Measurements from ENCODE around the gene FOXRED2. TPM values are rescaled to one million over a fixed set of nuclear protein-coding genes. Genes with fewer than 3 reads are reported as not detected.

FOXRED2 gene
- total and polyA plus RNA-seq, 2 donors (not counting 1 experiment from before 2014, with no cell fraction given): 3.3 to 3.8 TPM

GRCh38 chr22:36447632-36448031 is 59.2 kb downstream of the FOXRED2 start:
- TF ChIP-seq EZH2 (IDR thresholded peaks at IDR 0.05; ENCODE audit: low read length, missing control alignments): no peak
- no peak for TF ChIP-seq CTCF (conservative IDR thresholded peaks at IDR 0.05 in 1 of 2, IDR thresholded peaks at IDR 0.05 in 1 of 2; ENCODE audit: low read depth in 1 of 2, low read length in 2 of 2)
- no peaks in the 10 kb centered on the region for H3K36me3 ChIP-seq (ENCODE audit: control insufficient read depth, insufficient read depth, low read length)

GRCh38 chr22:36445158-36445668 is 61.6 kb downstream of the FOXRED2 start:
- H2AFZ ChIP-seq (ENCODE audit: low read length): no peak overlapping the region
- H3K79me2 ChIP-seq (ENCODE audit: control insufficient read depth, insufficient read depth, low read length): no peaks in the 10 kb centered on the region
- no peaks in the 10 kb centered on the region for H3K36me3 ChIP-seq (ENCODE audit: control insufficient read depth, insufficient read depth, low read length)
- TF ChIP-seq EZH2 (IDR thresholded peaks at IDR 0.05; ENCODE audit: low read length, missing control alignments): no peak
- TF ChIP-seq CTCF (conservative IDR thresholded peaks at IDR 0.05 in 1 of 2, IDR thresholded peaks at IDR 0.05 in 1 of 2; ENCODE audit: low read depth in 1 of 2, low read length in 2 of 2): no peak
- H3K4me3 ChIP-seq (replicated peaks in 1 of 4; ENCODE audit: control extremely low read depth in 1 of 4, insufficient read depth in 1 of 4, low read depth in 3 of 4, low read length in 4 of 4): peak overlapping the region in 1 of 4 experiments; percentile 17
- H4K20me1 ChIP-seq (ENCODE audit: control insufficient read depth, extremely low read depth, insufficient read depth, low read length): no peaks in the 10 kb centered on the region
- H3K4me2 ChIP-seq (ENCODE audit: extremely low read depth, insufficient read depth, low read length): peak overlapping the region; percentile 53
- DNase-seq (ENCODE audit: low read depth in 2 of 2): peak; percentile 98 to 99
- H3K9me3 ChIP-seq (ENCODE audit: control insufficient read depth, insufficient read depth, low read depth, low read length): no peaks in the 10 kb centered on the region
- H3K9ac ChIP-seq (ENCODE audit: insufficient read depth, low read length): no peak overlapping the region
- H3K4me1 ChIP-seq (ENCODE audit: control insufficient read depth, extremely low read depth, insufficient read depth, low read length): peaks cover 10% of the 10 kb centered on the region
- peak overlapping the region; percentile 44 for H3K27ac ChIP-seq (ENCODE audit: insufficient read depth, low read length)
- H3K27me3 ChIP-seq (ENCODE audit: control insufficient read depth, insufficient read depth, low read length): no peaks in the 10 kb centered on the region

More at GRCh38 chr22:36447632-36448031, 59.2 kb downstream of the FOXRED2 start:
- no peaks in the 10 kb centered on the region for H3K27me3 ChIP-seq (ENCODE audit: control insufficient read depth, insufficient read depth, low read length)
- no peak overlapping the region for H3K4me3 ChIP-seq (replicated peaks in 1 of 4; ENCODE audit: control extremely low read depth in 1 of 4, insufficient read depth in 1 of 4, low read depth in 3 of 4, low read length in 4 of 4)
- no peak overlapping the region for H3K27ac ChIP-seq (ENCODE audit: insufficient read depth, low read length)
- no peak overlapping the region for H2AFZ ChIP-seq (ENCODE audit: low read length)
- H3K9me3 ChIP-seq (ENCODE audit: control insufficient read depth, insufficient read depth, low read depth, low read length): no peaks in the 10 kb centered on the region
- DNase-seq (ENCODE audit: low read depth in 2 of 2): no peak
- no peak overlapping the region for H3K9ac ChIP-seq (ENCODE audit: insufficient read depth, low read length)
- peaks cover 3% of the 10 kb centered on the region for H3K4me1 ChIP-seq (ENCODE audit: control insufficient read depth, extremely low read depth, insufficient read depth, low read length)
- no peaks in the 10 kb centered on the region for H4K20me1 ChIP-seq (ENCODE audit: control insufficient read depth, extremely low read depth, insufficient read depth, low read length)
- no peaks in the 10 kb centered on the region for H3K79me2 ChIP-seq (ENCODE audit: control insufficient read depth, insufficient read depth, low read length)
- H3K4me2 ChIP-seq (ENCODE audit: extremely low read depth, insufficient read depth, low read length): no peak overlapping the region

- Histone ChIP-seq H3K4me1 (ENCODE audit: control insufficient read depth, extremely low read depth, insufficient read depth, low read length) (peaks cover 22% of the 10 kb centered on the region), H3K4me3 (replicated peaks in 1 of 4; ENCODE audit: control extremely low read depth in 1 of 4, insufficient read depth in 1 of 4, low read depth in 3 of 4, low read length in 4 of 4) (no peak overlapping the region), H3K9ac (ENCODE audit: insufficient read depth, low read length) (no peak overlapping the region), H3K36me3 (ENCODE audit: control insufficient read depth, insufficient read depth, low read length) (no peaks in the 10 kb centered on the region), H3K4me2 (ENCODE audit: extremely low read depth, insufficient read depth, low read length) (no peak overlapping the region), H3K27me3 (ENCODE audit: control insufficient read depth, insufficient read depth, low read length) (no peaks in the 10 kb centered on the region), H4K20me1 (ENCODE audit: control insufficient read depth, extremely low read depth, insufficient read depth, low read length) (no peaks in the 10 kb centered on the region), H3K9me3 (ENCODE audit: control insufficient read depth, insufficient read depth, low read depth, low read length) (no peaks in the 10 kb centered on the region), H2AFZ (ENCODE audit: low read length) (no peak overlapping the region), H3K27ac (ENCODE audit: insufficient read depth, low read length) (no peak overlapping the region), H3K79me2 (ENCODE audit: control insufficient read depth, insufficient read depth, low read length) (no peaks in the 10 kb centered on the region)
- TF ChIP-seq CTCF (conservative IDR thresholded peaks at IDR 0.05 in 1 of 2, IDR thresholded peaks at IDR 0.05 in 1 of 2; ENCODE audit: low read depth in 1 of 2, low read length in 2 of 2) (no peak), EZH2 (IDR thresholded peaks at IDR 0.05; ENCODE audit: low read length, missing control alignments) (no peak)
- DNase-seq (ENCODE audit: low read depth in 2 of 2): peak; percentile 41 to 77
Observed at GRCh38 chr22:36443198-36443770, 63.6 kb downstream of the FOXRED2 start.
